ENCODE results near the gene KCNQ1.

- TF ChIP-seq GATA2 (IDR thresholded peaks at IDR 0.05; ENCODE audit: low read depth, low read length) (no peak), GATA3 (IDR thresholded peaks at IDR 0.05; ENCODE audit: low read depth, low read length) (no peak)
Observed at GRCh38 chr11:2888266-2888968, 443.6 kb downstream of the KCNQ1 start.
